Caco-2 (cell line): ENCODE data around the gene CPEB4. TPM values are rescaled to one million over a fixed set of nuclear protein-coding genes. Genes with fewer than 3 reads are reported as not detected.

Experiments used
- BruUV-seq: library from RNA; stranded (reverse); fragments of 400-500 nt; replicated peaks from 2 replicates; lab custom pipeline; 2021; lab: Mats Ljungman, UMichigan
- CTCF ChIA-PET: fragments of 300-600 bp; sonication (Branson Sonifier 250); formaldehyde crosslinking; loops from one replicate; lab custom pipeline; 2022; ENCODE audit warnings: antibody characterized with exemption; lab: Charles Lee
- POLR2A ChIA-PET: fragments of 300-600 bp; sonication (Branson Sonifier 250); formaldehyde crosslinking; loops from one replicate; lab custom pipeline; 2022; ENCODE audit warnings: antibody characterized with exemption; lab: Charles Lee
- DNase-seq, 2 experiments: peaks; one replicate each; pipeline versions ENCODE4 v3.0.0 to v3.0.0-alpha.2; 2020 to 2022
- H3K27me3 ChIP-seq: replicated peaks from 2 replicates; pipeline ENCODE4 v1.6.0; 2011; ENCODE audit warnings: low read length; ENCODE audit not compliant: control insufficient read depth, insufficient read depth
- H3K36me3 ChIP-seq: 2 replicates; pipeline ENCODE4 v1.5.1; 2011; ENCODE audit warnings: low read length; ENCODE audit not compliant: control insufficient read depth, insufficient read depth
- H3K4me1 ChIP-seq: fragments of 250-450 bp; sonication (Bioruptor Pico); 2 replicates; pipeline ENCODE4 v1.5.1; 2020; ENCODE audit warnings: mild to moderate bottlenecking
- H3K4me3 ChIP-seq: 2 replicates; pipeline ENCODE4 v1.5.1; 2011; ENCODE audit warnings: low read depth, mild to moderate bottlenecking, control low read depth, low read length
- H3K9me3 ChIP-seq: fragments of 250-450 bp; sonication (Bioruptor Pico); 2 replicates; pipeline ENCODE4 v1.5.1; 2020; ENCODE audit warnings: mild to moderate bottlenecking, moderate library complexity
- H3K27ac Mint-ChIP-seq: one replicate; pipeline ENCODE4 v1.8.0; 2022; ENCODE audit warnings: mixed read lengths; ENCODE audit not compliant: unreplicated experiment
- H3K27me3 Mint-ChIP-seq: one replicate; pipeline ENCODE4 v1.8.0; 2022; ENCODE audit warnings: mixed read lengths; ENCODE audit not compliant: insufficient read depth, unreplicated experiment
- H3K36me3 Mint-ChIP-seq: one replicate; pipeline ENCODE4 v1.8.0; 2022; ENCODE audit warnings: mild to moderate bottlenecking, mixed read lengths; ENCODE audit not compliant: insufficient read depth, unreplicated experiment
- H3K4me1 Mint-ChIP-seq: one replicate; pipeline ENCODE4 v1.8.0; 2022; ENCODE audit warnings: low read depth, mixed read lengths; ENCODE audit not compliant: unreplicated experiment
- H3K4me3 Mint-ChIP-seq: one replicate; pipeline ENCODE4 v1.8.0; 2022; ENCODE audit warnings: mild to moderate bottlenecking, moderate library complexity, mixed read lengths; ENCODE audit not compliant: unreplicated experiment
- H3K9me3 Mint-ChIP-seq: one replicate; pipeline ENCODE4 v1.8.0; 2022; ENCODE audit warnings: mixed read lengths; ENCODE audit not compliant: unreplicated experiment
- intact Hi-C: fragments of 100-400 bp; cut with micrococcal nuclease; formaldehyde crosslinking; loops from one replicate; pipeline ENCODE4 v1.10.0; 2022; ENCODE audit not compliant: unreplicated experiment
- total RNA-seq: library from RNA; stranded (reverse); gene quantifications from 2 replicates; pipeline ENCODE4 v1.2.3, GENCODE V29; 2022
- TF ChIP-seq, protein P1 (sequence below), 2 experiments: fragments of 200-600 bp in 1 of 2; IDR thresholded peaks; 1 replicate in 1 of 2; 2 replicates in 1 of 2; pipeline versions ENCODE4 v1.5.1 to v1.8.0; 2011 to 2022; ENCODE audit warnings: antibody characterized with exemption in 1 of 2, control low read depth in 1 of 2, inconsistent platforms in 1 of 2, low read depth in 1 of 2, low read length in 1 of 2, mild to moderate bottlenecking in 1 of 2, moderate library complexity in 1 of 2; ENCODE audit not compliant: insufficient read depth in 1 of 2, severe bottlenecking in 1 of 2, unreplicated experiment in 1 of 2

Gene CPEB4
- total RNA-seq, 1 experiment from 2014 or later = 25.1 TPM

- TF ChIP-seq, protein P1, sequence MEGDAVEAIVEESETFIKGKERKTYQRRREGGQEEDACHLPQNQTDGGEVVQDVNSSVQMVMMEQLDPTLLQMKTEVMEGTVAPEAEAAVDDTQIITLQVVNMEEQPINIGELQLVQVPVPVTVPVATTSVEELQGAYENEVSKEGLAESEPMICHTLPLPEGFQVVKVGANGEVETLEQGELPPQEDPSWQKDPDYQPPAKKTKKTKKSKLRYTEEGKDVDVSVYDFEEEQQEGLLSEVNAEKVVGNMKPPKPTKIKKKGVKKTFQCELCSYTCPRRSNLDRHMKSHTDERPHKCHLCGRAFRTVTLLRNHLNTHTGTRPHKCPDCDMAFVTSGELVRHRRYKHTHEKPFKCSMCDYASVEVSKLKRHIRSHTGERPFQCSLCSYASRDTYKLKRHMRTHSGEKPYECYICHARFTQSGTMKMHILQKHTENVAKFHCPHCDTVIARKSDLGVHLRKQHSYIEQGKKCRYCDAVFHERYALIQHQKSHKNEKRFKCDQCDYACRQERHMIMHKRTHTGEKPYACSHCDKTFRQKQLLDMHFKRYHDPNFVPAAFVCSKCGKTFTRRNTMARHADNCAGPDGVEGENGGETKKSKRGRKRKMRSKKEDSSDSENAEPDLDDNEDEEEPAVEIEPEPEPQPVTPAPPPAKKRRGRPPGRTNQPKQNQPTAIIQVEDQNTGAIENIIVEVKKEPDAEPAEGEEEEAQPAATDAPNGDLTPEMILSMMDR (IDR thresholded peaks at IDR 0.05; ENCODE audit: insufficient read depth in 1 of 2, low read depth in 1 of 2, low read length in 1 of 2, severe bottlenecking in 1 of 2, unreplicated experiment in 1 of 2) = no peak
- H3K36me3 ChIP-seq = no peaks in the 10 kb centered on the region
- no TSS peak for BruUV-seq
- Mint-ChIP-seq H3K4me3 (no peak overlapping the region), H3K4me1 (no peaks in the 10 kb centered on the region), H3K9me3 (no peaks in the 10 kb centered on the region), H3K36me3 (peaks cover 15% of the 10 kb centered on the region), H3K27me3 (no peaks in the 10 kb centered on the region), H3K27ac (no peak overlapping the region)
- no peaks in the 10 kb centered on the region for H3K9me3 ChIP-seq
- H3K27me3 ChIP-seq = no peaks in the 10 kb centered on the region
- CTCF ChIA-PET = no interaction called here
- no peak overlapping the region for H3K4me3 ChIP-seq
- no peaks in the 10 kb centered on the region for H3K4me1 ChIP-seq
- POLR2A ChIA-PET = no interaction called here
- intact Hi-C loops = no loop called here
- DNase-seq = no peak
Measured at GRCh38 chr5:173902334-173902733, 14.2 kb downstream of the CPEB4 start.

GRCh38 chr5:173902743-173903142 lies 14.6 kb downstream of the CPEB4 start:
- Mint-ChIP-seq H3K27me3 (no peaks in the 10 kb centered on the region), H3K27ac (no peak overlapping the region), H3K4me1 (no peaks in the 10 kb centered on the region), H3K9me3 (no peaks in the 10 kb centered on the region), H3K36me3 (peaks cover 15% of the 10 kb centered on the region), H3K4me3 (no peak overlapping the region)
- no peaks in the 10 kb centered on the region for H3K9me3 ChIP-seq
- no peak overlapping the region for H3K4me3 ChIP-seq
- DNase-seq = no peak
- ChIA-PET POLR2A (no interaction called here), CTCF (no interaction called here)
- H3K36me3 ChIP-seq = no peaks in the 10 kb centered on the region
- TF ChIP-seq, protein P1 (IDR thresholded peaks at IDR 0.05; ENCODE audit: insufficient read depth in 1 of 2, low read depth in 1 of 2, low read length in 1 of 2, severe bottlenecking in 1 of 2, unreplicated experiment in 1 of 2) = no peak
- no TSS peak for BruUV-seq
- H3K4me1 ChIP-seq = no peaks in the 10 kb centered on the region
- no peaks in the 10 kb centered on the region for H3K27me3 ChIP-seq
- intact Hi-C loops = no loop called here

DNA sequence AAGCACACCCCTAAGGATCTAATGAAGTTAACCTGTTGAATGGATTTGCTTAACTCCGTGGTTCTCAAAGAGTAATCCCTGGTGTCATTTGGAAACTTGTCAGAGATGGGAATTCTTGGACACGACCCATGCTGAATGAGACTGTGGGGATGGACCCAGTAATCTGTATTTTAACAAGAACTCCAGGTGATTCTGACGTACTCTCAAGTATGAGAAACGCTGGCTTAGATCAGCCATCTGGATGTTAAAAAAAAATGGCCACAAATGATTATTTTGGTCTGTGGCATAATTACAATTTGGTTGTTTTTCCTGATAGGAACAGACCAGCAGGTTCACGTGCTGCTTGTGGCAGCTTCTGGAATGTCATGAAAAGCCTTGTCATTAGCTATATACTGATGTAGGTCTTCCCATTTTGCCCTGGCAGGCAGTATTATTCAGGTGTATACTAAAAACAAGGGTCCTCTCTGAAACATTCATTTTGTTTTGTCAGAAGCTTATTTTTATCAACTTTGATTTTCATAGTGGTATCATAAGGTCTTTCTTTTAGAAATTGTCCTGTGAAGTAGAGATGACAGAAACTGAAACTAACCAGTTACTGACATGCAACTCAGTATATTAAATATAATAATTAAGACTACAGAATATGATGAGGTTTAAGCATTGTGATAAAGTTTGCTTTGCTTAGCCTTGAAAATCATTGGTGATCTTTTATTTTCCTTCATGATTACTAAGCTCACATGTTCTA lies 15.4 kb downstream of the CPEB4 start:
- Mint-ChIP-seq H3K27ac (no peak overlapping the region), H3K36me3 (peaks cover 15% of the 10 kb centered on the region), H3K27me3 (no peaks in the 10 kb centered on the region), H3K4me3 (no peak overlapping the region), H3K4me1 (no peaks in the 10 kb centered on the region), H3K9me3 (no peaks in the 10 kb centered on the region)
- H3K36me3 ChIP-seq = no peaks in the 10 kb centered on the region
- H3K4me1 ChIP-seq = no peaks in the 10 kb centered on the region
- intact Hi-C loops = no loop called here
- TF ChIP-seq, protein P1 (IDR thresholded peaks at IDR 0.05; ENCODE audit: insufficient read depth in 1 of 2, low read depth in 1 of 2, low read length in 1 of 2, severe bottlenecking in 1 of 2, unreplicated experiment in 1 of 2) = no peak
- H3K27me3 ChIP-seq = no peaks in the 10 kb centered on the region
- no peak for DNase-seq
- H3K4me3 ChIP-seq = no peak overlapping the region
- H3K9me3 ChIP-seq = no peaks in the 10 kb centered on the region
- POLR2A ChIA-PET = no interaction called here
- BruUV-seq = no TSS peak
- CTCF ChIA-PET = no interaction called here
